ENCODE data around the gene PCDH9.

Gene PCDH9

DNA sequence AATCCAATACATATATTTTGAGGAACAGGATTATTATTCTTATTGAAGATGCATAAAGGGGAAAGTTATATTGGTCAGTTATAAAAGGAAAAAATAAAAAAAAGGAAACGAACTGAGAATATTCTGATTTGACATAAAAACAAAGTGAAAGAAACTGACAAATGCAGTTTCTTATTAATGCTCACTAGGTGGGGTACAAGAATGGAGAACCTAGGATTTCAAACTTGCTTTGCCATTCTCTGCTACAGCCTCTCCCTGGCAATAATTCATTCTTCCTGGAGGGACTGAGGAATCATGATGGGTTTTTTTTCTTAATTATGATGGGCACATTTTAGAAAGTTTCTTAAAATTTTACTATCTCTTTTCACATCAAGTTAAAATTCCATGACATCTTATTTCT, 154.9 kb downstream of the PCDH9 start:
- no peak for DNase-seq
- Histone ChIP-seq H3K79me1 (replicated peaks; ENCODE audit: low read length, poor library complexity, severe bottlenecking) (no peaks in the 10 kb centered on the region), H4K8ac (ENCODE audit: low read length) (no peak overlapping the region), H2AFZ (ENCODE audit: low read depth, low read length) (no peak overlapping the region), H3K14ac (ENCODE audit: low read length in 2 of 2) (no peak overlapping the region), H3K36me3 (ENCODE audit: control insufficient read depth in 1 of 2, insufficient read depth in 2 of 2, low read depth in 1 of 2, low read length in 2 of 2) (no peaks in the 10 kb centered on the region), H3K18ac (ENCODE audit: low read depth in 1 of 2, low read length in 2 of 2) (no peak overlapping the region), H2BK120ac (ENCODE audit: low read depth, low read length) (no peak overlapping the region), H3K4ac (ENCODE audit: low read depth in 1 of 2, low read length in 2 of 2) (no peak overlapping the region), H4K91ac (ENCODE audit: low read length) (no peak overlapping the region), H2BK15ac (ENCODE audit: low read depth, poor library complexity, severe bottlenecking) (no peak overlapping the region), H3K27ac (ENCODE audit: low read length, poor library complexity, severe bottlenecking) (no peak overlapping the region), H3K4me3 (ENCODE audit: insufficient read depth in 1 of 2, low read depth in 1 of 2, low read length in 2 of 2) (peak overlapping the region in 1 of 2 experiments; percentile 26), H3K4me1 (ENCODE audit: control insufficient read depth, insufficient read depth, low read depth, low read length) (no peaks in the 10 kb centered on the region), H2AK5ac (ENCODE audit: low read length, severe bottlenecking) (no peak overlapping the region), H2BK5ac (ENCODE audit: low read depth, low read length, poor library complexity, severe bottlenecking) (no peak overlapping the region), H3K27me3 (ENCODE audit: control insufficient read depth in 1 of 2, insufficient read depth in 1 of 2, low read length in 2 of 2) (no peaks in the 10 kb centered on the region), H3K9me3 (ENCODE audit: control insufficient read depth, low read length) (no peaks in the 10 kb centered on the region), H3K23ac (ENCODE audit: low read length in 2 of 2) (no peak overlapping the region), H3K4me2 (ENCODE audit: low read length, poor library complexity, severe bottlenecking) (no peak overlapping the region), H2BK12ac (ENCODE audit: low read length in 2 of 2) (no peak overlapping the region), H3K9ac (ENCODE audit: low read length) (peak overlapping the region; percentile 68)
- 92% methylated on average over 1 of the region's 1 CpG for whole genome bisulfite sequencing

DNA sequence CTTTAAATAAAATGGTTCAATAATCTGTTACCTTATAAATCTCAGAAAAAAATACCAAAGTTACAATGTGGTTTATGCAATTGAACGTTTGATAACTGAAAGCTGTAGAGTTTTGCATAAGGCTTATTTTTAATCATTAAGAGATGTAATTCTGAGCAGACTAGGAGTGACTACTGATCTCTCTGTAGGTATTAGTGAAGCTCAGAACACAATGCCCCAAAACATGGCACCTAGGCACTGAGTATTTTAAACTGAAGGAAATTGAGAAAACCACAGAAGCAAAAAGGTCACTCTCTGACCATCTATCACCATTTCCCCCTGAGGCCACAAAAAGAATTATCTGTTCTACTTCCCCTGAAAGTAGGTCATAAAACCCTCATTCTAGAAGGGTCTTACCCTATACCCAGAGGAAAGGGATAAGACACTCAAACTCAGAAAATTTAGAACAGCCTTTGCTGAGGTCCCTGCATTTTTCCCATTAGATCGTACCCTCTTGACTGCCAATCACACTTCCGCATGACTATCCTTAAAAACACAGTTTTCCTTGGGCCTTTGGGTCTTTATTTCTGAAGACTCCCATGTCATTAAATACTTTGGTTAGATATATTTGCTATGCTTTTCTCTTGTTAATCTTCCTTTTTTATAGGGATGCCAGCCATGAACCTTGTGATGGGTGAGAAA, 158.1 kb downstream of the PCDH9 start:
- Histone ChIP-seq H3K27me3 (ENCODE audit: control insufficient read depth in 1 of 2, insufficient read depth in 1 of 2, low read length in 2 of 2) (no peaks in the 10 kb centered on the region), H2BK120ac (ENCODE audit: low read depth, low read length) (no peak overlapping the region)
- WGBS = 94% methylated on average over 3 of the region's 3 CpGs

DNA sequence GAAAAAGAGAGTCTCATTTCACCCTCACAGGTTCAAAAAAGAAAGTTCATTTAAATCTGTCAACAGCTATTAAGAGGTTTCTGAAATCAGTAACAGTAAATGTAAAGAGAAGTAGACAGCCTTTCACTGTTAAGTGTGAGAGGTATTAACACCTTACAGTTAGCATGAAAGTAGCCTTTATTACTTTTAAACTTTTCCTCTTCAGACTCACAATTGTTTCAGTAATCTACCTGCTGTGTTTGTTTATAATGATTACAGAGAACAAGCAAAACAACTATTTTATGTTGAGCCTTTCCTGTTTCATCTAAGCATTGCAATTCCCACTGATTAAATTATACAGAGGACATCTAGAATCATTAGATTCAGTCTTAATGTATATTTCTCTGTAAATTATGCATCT, 159.8 kb downstream of the PCDH9 start:
- Histone ChIP-seq H4K8ac (ENCODE audit: low read length) (no peak overlapping the region), H3K36me3 (ENCODE audit: control insufficient read depth in 1 of 2, insufficient read depth in 2 of 2, low read depth in 1 of 2, low read length in 2 of 2) (no peaks in the 10 kb centered on the region), H3K23ac (ENCODE audit: low read length in 2 of 2) (no peak overlapping the region), H3K4me1 (ENCODE audit: control insufficient read depth, insufficient read depth, low read depth, low read length) (no peaks in the 10 kb centered on the region), H3K9ac (ENCODE audit: low read length) (no peak overlapping the region), H3K4ac (ENCODE audit: low read depth in 1 of 2, low read length in 2 of 2) (no peak overlapping the region), H3K14ac (ENCODE audit: low read length in 2 of 2) (no peak overlapping the region), H2BK15ac (ENCODE audit: low read depth, poor library complexity, severe bottlenecking) (no peak overlapping the region), H2AFZ (ENCODE audit: low read depth, low read length) (no peak overlapping the region), H3K18ac (ENCODE audit: low read depth in 1 of 2, low read length in 2 of 2) (no peak overlapping the region), H3K4me2 (ENCODE audit: low read length, poor library complexity, severe bottlenecking) (no peak overlapping the region), H4K91ac (ENCODE audit: low read length) (no peak overlapping the region), H3K9me3 (ENCODE audit: control insufficient read depth, low read length) (no peaks in the 10 kb centered on the region), H3K79me1 (replicated peaks; ENCODE audit: low read length, poor library complexity, severe bottlenecking) (no peaks in the 10 kb centered on the region), H2BK12ac (ENCODE audit: low read length in 2 of 2) (no peak overlapping the region), H2AK5ac (ENCODE audit: low read length, severe bottlenecking) (no peak overlapping the region), H3K27ac (ENCODE audit: low read length, poor library complexity, severe bottlenecking) (no peak overlapping the region), H2BK120ac (ENCODE audit: low read depth, low read length) (no peak overlapping the region), H3K27me3 (ENCODE audit: control insufficient read depth in 1 of 2, insufficient read depth in 1 of 2, low read length in 2 of 2) (no peaks in the 10 kb centered on the region), H3K4me3 (ENCODE audit: insufficient read depth in 1 of 2, low read depth in 1 of 2, low read length in 2 of 2) (no peak overlapping the region), H2BK5ac (ENCODE audit: low read depth, low read length, poor library complexity, severe bottlenecking) (no peak overlapping the region)
- DNase-seq = no peak

More for the DNA sequence above, 158.1 kb downstream of the PCDH9 start:
- Histone ChIP-seq H3K4me3 (ENCODE audit: insufficient read depth in 1 of 2, low read depth in 1 of 2, low read length in 2 of 2) (no peak overlapping the region), H3K4me1 (ENCODE audit: control insufficient read depth, insufficient read depth, low read depth, low read length) (no peaks in the 10 kb centered on the region), H3K23ac (ENCODE audit: low read length in 2 of 2) (no peak overlapping the region), H2BK5ac (ENCODE audit: low read depth, low read length, poor library complexity, severe bottlenecking) (no peak overlapping the region), H3K9me3 (ENCODE audit: control insufficient read depth, low read length) (no peaks in the 10 kb centered on the region), H3K14ac (ENCODE audit: low read length in 2 of 2) (no peak overlapping the region), H2AFZ (ENCODE audit: low read depth, low read length) (no peak overlapping the region), H2AK5ac (ENCODE audit: low read length, severe bottlenecking) (no peak overlapping the region), H2BK15ac (ENCODE audit: low read depth, poor library complexity, severe bottlenecking) (no peak overlapping the region), H3K4me2 (ENCODE audit: low read length, poor library complexity, severe bottlenecking) (no peak overlapping the region), H3K9ac (ENCODE audit: low read length) (no peak overlapping the region), H2BK12ac (ENCODE audit: low read length in 2 of 2) (no peak overlapping the region), H3K4ac (ENCODE audit: low read depth in 1 of 2, low read length in 2 of 2) (no peak overlapping the region), H3K27ac (ENCODE audit: low read length, poor library complexity, severe bottlenecking) (no peak overlapping the region), H4K8ac (ENCODE audit: low read length) (no peak overlapping the region), H4K91ac (ENCODE audit: low read length) (no peak overlapping the region), H3K79me1 (replicated peaks; ENCODE audit: low read length, poor library complexity, severe bottlenecking) (no peaks in the 10 kb centered on the region), H3K36me3 (ENCODE audit: control insufficient read depth in 1 of 2, insufficient read depth in 2 of 2, low read depth in 1 of 2, low read length in 2 of 2) (no peaks in the 10 kb centered on the region), H3K18ac (ENCODE audit: low read depth in 1 of 2, low read length in 2 of 2) (no peak overlapping the region)
- no peak for DNase-seq

DNA sequence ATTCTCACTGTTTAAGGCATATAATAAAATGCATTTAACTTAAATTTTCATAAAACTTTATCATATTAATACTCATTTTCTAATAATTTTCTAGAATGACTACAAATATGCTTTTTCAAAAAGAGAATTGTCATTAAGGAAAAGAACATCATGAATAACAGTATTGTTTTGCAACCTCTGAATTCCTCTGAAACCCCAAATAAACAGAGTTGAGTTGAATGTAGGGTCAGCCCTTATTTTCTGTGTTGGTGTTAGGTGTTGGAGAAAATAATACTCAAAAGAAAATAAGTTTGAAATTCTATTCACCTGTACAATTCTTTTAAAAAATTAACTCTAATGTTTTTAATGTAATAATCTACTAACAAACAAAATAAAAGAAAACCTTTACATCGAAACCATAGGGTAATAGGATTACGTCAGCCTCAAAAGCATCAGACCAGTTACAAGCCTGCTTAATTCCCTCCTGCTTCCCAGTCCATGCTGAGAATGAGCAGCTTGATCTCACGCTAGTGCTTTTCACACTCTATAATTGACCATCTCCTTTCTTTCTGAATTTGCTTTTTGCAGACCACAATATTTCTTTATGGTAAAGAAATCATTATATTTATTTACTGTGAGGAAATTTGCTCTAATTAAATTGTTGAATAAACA, 160.9 kb downstream of the PCDH9 start:
- no peaks in the 10 kb centered on the region for H3K27me3 ChIP-seq (ENCODE audit: control insufficient read depth in 1 of 2, insufficient read depth in 1 of 2, low read length in 2 of 2)
- no peak overlapping the region for H3K27ac ChIP-seq (ENCODE audit: low read length, poor library complexity, severe bottlenecking)
- no peaks in the 10 kb centered on the region for H3K4me1 ChIP-seq (ENCODE audit: control insufficient read depth, insufficient read depth, low read depth, low read length)
- H3K4ac ChIP-seq (ENCODE audit: low read depth in 1 of 2, low read length in 2 of 2) = no peak overlapping the region
- H3K9ac ChIP-seq (ENCODE audit: low read length) = no peak overlapping the region
- no peak overlapping the region for H4K8ac ChIP-seq (ENCODE audit: low read length)
- no peak overlapping the region for H3K4me3 ChIP-seq (ENCODE audit: insufficient read depth in 1 of 2, low read depth in 1 of 2, low read length in 2 of 2)
- H3K23ac ChIP-seq (ENCODE audit: low read length in 2 of 2) = no peak overlapping the region
- no peak overlapping the region for H2AFZ ChIP-seq (ENCODE audit: low read depth, low read length)
- WGBS = 49% methylated on average over 2 of the region's 3 CpGs
- H2BK15ac ChIP-seq (ENCODE audit: low read depth, poor library complexity, severe bottlenecking) = no peak overlapping the region
- no peak overlapping the region for H3K4me2 ChIP-seq (ENCODE audit: low read length, poor library complexity, severe bottlenecking)
- no peak overlapping the region for H3K18ac ChIP-seq (ENCODE audit: low read depth in 1 of 2, low read length in 2 of 2)
- H2BK5ac ChIP-seq (ENCODE audit: low read depth, low read length, poor library complexity, severe bottlenecking) = no peak overlapping the region
- no peaks in the 10 kb centered on the region for H3K79me1 ChIP-seq (replicated peaks; ENCODE audit: low read length, poor library complexity, severe bottlenecking)
- H2BK12ac ChIP-seq (ENCODE audit: low read length in 2 of 2) = no peak overlapping the region
- H3K9me3 ChIP-seq (ENCODE audit: control insufficient read depth, low read length) = no peaks in the 10 kb centered on the region
- H2BK120ac ChIP-seq (ENCODE audit: low read depth, low read length) = no peak overlapping the region
- H2AK5ac ChIP-seq (ENCODE audit: low read length, severe bottlenecking) = no peak overlapping the region
- no peak overlapping the region for H4K91ac ChIP-seq (ENCODE audit: low read length)
- H3K36me3 ChIP-seq (ENCODE audit: control insufficient read depth in 1 of 2, insufficient read depth in 2 of 2, low read depth in 1 of 2, low read length in 2 of 2) = no peaks in the 10 kb centered on the region
- H3K14ac ChIP-seq (ENCODE audit: low read length in 2 of 2) = no peak overlapping the region
- no peak for DNase-seq
